HG02884 (cell line): ENCODE data around the gene SPATA31D1.

Experiments used
- ATAC-seq: cut with Tn5 transposase; IDR thresholded peaks from one replicate; pipeline ENCODE4 v1.9.1; 2021; ENCODE audit warnings: mild to moderate bottlenecking, moderate library complexity; ENCODE audit not compliant: unreplicated experiment

The SPATA31D1 gene

DNA sequence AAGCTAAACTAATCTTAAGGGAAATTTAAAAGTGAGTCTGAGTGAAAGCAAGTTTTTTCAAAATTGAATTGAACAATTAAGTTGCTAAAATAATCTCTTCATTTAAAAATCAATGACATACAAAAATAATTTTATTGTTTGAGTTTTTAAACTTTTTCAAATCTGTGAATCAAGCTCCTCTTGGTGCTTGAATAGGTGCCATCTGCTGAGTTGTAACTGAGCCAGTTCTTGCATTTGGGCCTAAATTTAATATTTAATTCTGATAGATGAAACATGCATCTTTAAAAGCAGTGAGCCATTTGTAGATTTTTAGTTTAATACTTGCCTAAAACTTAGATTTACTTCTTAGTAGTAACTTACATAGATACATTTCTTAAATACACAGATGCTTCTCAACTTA, 31.8 kb downstream of the SPATA31D1 start:
- ATAC-seq: no peak

DNA sequence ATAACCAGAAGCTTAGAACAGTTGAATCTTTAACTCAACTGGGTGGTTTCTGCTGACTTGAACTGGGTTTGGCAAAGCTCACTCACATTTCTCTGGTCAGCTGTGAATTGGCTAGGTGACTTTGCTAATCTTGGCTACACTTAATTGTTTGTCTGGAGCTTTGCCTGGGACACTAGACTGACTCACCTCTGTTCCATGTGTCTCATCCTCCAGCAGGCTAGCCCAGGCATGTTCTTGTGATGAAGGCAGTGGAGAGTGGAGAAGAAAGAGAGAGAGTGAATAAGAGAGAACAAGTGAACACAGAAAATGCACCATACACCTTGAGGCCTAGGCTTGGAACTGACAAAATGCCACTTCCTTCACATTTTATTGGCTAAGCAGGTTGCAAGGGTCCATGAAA, 32.6 kb downstream of the SPATA31D1 start:
- no peak for ATAC-seq

DNA sequence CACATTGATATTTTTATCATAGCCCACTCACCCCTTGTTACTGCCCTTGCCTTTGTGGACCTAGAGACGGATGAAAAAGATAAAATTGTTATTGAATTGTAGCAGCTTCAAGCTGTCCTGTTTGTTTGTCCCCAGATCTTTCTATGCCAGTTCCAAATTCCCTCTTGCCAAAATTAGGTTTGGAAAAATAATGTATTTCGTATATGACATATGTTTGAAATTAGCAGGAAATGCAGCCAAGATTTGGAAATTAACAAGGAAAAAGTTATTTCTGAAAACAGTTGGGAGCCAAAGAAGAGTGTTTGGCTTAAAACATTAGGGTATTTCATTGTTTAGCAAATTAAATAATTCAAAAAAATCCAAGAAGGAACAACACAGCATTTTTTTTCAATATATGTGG, 33.5 kb downstream of the SPATA31D1 start:
- no peak for ATAC-seq

DNA sequence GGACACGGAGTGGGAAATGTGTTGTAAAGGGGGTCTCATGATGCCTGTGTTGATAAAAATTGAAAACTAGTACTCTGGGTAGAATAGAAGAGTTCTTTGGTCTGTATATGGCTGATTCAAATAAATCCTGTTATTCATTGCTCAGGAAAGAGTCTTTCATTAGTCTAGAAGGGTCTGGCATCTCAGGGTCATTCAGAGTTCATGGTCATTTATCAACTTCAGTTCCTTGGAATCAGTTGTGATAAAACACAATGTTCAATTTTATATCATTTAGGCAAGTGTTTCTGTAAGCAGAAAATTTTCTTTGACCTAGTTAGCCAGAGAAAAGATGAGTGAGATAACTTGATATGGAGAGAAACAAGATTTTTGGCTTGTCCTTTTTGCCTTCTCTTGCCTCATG, 36.3 kb downstream of the SPATA31D1 start:
- no peak for ATAC-seq

DNA sequence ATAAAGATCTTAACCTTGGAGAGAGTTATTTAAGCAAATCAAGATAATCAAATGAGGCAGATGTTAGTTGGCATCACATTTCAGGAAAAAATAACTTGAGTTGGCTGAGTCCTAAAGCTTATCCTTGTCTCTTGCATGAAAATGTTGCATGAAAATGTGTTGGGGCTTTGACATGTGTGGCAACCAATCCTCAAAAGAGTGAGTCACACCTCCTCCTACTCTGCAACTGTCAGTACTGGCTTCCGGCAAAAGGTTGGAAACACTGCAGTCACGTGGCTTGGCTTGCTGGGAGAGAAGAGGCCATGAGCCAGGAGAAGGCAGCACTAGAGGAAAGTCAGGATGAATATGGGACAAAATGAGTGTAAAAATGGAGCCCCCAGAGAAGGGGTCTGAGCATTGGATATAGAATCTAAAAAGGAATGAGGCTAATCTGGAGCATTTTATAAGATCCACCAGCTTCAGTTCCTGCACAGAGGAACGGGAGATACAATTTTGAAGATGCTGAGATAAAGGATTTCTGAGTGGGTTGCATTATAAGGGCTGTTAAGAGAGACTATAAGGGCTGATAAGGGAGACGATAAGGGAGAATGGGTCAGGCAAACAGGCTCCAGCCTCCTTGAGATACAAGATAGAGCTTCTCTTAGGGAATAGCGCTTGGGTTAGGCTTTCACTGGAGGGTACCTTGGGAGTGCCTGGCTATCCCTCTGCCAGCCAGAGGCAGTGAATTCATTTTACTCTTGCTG, 43.1 kb downstream of the SPATA31D1 start:
- ATAC-seq: no peak

DNA sequence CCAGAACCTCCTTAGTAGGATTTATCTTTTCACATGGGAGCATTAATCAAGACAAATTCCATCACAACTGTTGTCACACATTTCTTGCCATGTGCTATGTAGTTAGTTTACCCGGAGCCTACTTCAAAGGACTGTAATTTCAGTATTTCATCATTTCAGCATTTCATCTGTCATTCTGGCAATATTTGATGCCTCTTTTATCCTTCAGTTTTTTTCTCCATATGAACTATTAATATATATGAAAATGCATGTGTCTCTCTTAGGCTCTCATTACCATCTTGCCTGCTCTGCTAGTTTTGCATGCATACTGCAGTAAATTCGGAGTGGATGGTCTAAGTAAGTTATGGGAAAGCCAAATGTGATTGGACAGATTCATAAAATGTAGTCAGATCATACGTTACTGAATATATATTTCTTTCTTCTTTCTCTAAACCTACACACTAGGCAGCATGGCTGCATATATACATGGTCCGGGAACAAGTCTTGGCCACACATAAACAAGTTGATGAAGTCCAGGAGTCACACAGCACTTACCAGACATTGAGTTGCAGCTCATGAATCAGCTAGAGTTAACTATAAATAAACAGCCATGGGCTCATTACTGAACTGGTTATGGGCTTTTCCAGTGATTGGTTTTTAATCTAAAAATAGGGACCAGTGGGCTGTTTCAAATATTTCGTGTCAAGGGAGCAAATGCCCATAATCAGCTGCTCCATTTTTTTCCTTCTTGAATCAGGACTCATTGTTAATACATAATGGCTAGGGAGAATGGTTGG, 46.6 kb downstream of the SPATA31D1 start:
- no peak for ATAC-seq

DNA sequence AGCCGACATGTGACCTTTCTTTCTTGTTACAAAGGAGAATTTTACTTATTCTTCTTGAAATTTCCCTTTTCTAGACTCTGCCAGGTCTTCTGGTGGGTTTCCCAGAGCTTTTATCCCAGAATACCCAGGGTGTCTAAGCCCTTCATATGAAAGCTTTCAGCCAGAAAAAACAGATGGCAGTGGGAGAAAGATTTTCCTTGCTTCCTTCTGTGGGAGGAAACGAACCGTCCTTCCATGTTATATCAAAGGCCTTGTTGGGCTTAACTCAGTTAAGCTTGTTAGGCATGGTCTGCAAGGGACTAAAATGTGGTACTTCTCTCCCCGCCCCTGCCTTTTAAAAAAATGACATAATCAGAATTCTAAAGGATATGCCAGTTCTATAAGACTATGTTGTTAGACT, 47.5 kb downstream of the SPATA31D1 start:
- ATAC-seq: no peak

DNA sequence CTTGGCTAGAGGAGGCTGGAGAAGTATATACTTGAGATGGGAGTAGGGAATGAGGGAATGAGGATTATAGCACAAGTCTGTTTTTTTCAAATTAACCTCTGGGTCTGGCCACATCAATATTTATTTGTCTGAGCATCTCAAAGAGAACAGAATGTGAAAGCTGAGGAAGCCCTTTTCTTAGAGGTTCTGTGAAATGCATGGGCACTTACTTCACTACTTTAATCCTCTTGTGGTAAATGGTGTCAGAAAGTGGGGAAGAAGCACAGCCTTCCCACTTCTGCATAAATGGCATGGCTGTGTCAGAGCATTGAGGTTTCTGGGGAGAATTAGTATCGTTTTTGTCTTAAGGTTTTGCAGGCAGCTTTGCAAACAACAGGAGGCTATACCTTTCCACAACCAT, 48.6 kb downstream of the SPATA31D1 start:
- no peak for ATAC-seq

DNA sequence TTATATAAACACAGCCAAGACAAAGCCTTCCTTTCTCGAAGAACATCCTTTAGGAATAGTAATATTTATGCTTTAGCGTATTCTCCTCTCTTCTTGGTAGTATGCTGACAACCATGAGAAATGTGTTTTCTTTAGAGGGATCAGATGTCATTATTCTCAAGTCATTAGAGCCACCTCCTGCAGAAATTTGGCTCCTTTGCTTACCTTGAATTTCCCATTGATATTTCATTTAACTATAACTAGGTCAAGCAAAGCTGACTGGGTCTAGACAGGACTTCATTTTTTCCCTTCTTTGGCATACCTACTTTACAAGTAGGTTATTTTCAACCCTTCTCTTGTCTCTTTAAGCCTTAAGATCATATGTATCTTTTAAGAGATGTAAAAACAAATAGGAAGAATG, 50.3 kb downstream of the SPATA31D1 start:
- no peak for ATAC-seq
